NCI-H187 treated with DMSO at 0.1 percent for 48 hours (cell line): Measurements from ENCODE around the gene ONECUT3.
"Not testable (repeated sequence)": the region's sequence is repeated elsewhere in the genome, so short reads cannot be mapped to it uniquely, and the experiment has no call there.

Experiments
- DNase-seq: peaks from one replicate; lab custom pipeline; 2025; lab: John Stamatoyannopoulos, UW

Gene ONECUT3

DNA sequence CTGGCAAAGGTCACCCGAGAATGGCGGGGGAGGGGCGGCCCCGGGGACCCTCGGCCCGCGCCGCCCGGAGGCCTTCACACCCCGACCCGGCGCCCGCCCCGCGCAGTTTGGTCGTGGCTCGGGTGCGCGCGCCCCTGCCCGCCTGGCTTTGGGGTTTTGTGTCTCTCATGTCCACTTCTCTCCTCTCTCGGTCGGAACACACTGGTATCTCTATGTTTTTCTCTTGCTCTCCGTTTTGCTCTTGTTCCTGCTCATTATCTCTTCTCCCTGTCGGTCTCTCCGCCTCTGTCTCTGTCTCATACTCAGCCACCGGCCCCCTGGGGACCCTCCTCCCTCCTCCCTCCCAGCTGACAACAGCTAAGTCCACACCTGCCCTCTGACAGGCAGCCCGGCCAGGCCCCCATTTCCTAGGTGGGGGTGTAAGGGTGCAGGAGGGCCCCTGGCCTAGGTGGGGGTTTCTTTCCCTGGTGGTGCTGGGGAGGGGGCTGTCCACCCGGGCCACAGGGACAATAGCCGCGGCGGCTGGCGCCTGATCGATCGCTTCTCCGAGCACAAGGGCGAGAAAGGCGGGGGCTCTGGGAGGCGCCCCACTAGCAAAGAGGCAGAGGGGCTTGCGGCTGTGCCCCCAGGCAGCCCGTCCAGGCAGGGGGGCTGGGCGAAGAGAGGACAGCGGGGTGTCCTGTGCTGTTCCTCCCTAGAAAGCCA lies 2.3 kb downstream of the ONECUT3 start:
- no peak for DNase-seq

DNA sequence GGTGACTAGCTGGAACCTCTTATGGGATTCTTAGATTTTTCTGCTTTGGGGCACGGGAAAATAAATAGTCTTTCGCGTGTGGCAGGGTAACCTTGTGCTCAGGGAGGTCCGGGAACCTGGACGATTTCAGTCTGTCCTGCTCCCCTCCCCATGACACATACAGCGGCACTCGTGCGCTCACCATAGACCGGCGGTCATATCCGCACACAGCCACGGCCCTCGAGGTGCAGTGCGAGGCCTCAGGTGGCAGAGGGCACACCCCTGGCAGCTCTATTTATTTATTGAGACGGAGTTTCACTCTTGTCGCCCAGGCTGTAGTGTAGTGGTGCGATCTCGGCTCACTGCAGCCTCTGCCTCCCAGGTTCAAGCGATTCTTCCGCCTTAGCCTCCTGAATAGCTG lies 3.0 kb downstream of the ONECUT3 start:
- DNase-seq: no peak

GRCh38 chr19:1756705-1757465 lies 3.6 kb downstream of the ONECUT3 start:
- DNase-seq: no peak

DNA sequence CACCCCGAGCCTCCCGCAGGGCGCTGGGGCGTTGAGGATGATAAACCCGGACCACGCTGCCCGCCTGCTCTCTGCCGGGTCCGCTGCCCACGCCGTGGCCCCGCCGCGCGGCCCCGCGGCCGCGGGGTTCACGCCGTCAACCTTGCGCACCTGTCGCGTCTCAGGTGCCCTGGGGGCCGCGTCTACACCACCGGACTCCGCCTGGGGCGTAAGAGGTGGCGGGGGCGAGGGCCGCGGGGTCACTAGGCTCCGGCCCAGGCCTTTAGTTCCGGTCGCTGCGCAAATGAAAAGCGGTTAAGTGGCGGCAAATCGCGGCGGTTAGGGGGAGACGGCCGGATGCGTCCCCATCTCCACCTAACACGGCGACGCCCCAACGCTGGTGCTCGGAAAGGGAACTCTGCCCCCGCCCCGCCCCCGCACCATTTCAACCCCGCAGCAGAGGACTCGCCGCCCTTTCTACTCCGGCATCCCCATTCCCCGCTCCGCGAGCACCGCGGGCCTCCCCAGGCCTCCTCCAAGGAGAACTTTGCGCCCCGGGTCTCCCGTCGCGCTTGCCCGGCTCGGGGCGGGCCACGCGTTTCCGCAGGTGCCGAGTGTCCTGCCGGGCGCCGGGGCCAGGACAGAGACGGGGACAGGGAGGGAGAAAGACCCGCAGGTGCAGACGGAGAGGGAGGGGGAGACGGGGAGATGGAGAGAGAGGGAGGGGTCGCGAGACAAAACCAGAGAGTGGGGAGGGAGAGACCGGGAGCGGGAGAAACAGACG lies 4.3 kb downstream of the ONECUT3 start:
- no peak for DNase-seq

DNA sequence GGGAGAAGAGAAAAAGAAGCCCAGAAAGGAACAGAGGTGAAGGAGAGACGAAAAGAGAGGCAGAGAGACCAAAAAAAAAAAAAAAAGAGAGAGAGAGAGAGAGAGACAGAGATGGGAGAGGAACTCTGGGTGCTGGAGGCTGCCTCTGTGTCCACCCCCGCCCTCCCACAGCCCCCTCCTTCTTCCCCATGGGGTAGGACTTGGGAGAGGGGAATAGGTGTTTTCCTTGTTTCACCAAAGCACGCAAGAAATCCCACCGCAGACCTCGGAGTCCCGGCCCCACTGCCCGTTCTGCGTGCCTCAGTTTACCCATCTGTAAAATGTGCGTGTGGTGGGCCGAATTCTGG lies 4.9 kb downstream of the ONECUT3 start:
- no peak for DNase-seq

DNA sequence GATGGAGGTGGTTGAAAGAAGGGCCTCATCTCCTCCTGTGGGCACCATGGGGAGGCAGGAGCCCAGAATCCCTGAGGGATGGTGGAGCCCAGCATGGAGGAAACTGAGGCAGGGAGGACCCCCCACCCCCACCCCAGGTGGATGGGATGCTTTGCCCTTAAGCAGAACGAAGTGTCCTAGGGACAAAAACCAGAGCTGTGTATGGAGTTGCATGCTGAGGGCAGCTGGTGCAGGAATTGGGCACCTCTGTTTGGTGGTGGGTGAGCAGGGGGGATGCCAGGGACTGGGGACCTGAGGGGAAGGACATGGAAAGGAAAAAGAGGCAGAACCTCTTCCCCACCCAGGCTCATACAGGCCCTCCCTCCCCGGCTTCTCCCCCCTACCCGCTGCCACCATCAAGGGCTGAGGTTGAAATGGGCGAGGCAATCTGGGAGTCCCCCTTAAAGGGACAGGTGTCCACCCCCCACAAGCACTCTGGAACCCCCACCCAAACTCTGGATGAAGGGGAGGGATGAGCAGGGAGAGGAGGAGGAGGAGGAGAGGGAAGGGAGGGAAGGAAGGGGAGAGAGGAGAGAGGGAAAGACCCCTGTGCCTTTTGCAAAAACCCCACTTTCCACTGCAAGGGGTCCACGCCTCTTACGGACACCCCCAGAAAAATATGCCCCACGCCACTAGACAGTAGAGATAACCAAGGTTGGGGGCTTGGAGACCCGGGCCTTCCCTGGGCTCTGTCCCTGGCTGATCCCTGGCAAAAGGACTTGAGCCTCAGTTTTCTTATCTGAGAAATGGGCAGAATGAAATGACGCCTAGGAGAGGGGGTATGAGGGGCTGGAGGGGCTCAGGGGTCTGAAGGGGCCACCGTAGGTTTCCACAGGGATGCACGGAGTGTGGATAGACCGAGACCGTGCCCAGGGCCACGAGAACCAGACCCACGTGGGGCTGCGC lies 5.9 kb downstream of the ONECUT3 start:
- no peak for DNase-seq

- no peak for DNase-seq
Measured at GRCh38 chr19:1760020-1760419, 6.7 kb downstream of the ONECUT3 start.

DNA sequence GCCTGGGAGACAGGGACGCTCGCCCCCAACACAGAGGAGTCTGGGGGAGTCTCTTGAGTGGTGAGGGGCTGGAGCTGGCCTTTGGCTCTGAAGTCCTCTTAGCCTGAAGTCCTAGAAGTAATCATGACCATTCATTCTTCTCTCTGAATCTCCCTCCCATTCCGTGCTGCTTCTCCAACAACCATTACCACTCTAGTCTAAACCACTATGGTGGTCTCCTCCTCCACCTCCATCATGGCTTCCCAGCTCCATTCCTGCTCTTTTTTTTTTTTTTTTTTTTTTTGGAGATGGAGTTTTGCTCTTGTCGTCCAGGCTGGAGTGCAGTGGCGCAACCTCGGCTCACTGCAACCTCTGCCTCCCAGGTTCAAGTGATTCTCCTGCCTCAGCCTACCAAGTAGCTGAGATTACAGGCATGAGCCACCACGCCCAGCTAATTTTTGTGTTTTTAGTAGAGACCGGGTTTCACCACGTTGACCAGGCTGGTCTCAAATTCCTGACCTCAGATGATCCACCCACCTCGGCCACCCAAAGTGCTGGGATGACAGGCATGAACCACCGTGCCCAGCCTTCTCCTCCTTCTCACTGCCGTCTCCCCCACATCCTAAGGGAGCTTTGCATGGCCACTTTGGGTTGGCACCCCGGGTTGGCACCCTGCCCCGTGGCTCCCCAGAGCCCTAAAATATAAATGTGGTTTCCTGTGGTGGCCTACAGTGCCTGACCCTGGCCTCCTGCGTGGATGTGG lies 7.7 kb downstream of the ONECUT3 start:
- not testable (repeated sequence) for DNase-seq

DNA sequence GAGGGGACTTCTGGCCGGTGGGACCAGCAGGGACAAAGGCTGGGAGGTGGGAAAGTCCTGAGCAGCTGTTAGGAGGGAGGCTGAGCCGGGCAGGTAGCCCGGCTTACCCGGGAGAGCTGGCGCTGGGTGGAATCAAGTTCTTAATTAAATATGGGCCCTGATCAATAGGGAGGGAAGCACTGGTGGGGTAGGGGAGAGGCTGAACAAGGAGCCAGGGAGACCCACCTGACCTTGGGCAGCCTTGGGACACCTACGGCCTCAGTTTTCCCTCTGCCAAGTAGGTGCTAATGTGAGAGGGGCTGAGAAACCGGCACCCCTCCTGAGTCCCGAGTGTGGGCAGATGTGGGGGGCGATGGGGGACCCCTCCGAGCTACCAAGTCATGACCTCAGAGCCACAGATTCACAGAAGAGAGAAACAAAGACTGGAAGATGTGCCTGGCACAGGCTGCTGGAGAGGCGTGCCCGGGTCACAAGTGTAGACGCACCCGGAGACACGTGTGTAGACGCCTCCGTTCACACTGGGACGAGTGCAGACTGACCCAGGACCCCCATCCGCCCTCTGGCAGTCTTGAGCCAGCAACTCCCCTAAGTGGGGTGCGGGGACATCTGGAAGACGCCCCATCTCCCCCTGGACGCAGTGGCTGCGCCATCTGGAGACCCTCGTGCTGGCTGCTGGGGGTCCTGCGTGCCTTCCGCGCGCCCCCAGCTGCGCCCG lies 8.4 kb downstream of the ONECUT3 start:
- DNase-seq: no peak

- no peak for DNase-seq
Measured at GRCh38 chr19:1762243-1763117, 9.2 kb downstream of the ONECUT3 start.

DNA sequence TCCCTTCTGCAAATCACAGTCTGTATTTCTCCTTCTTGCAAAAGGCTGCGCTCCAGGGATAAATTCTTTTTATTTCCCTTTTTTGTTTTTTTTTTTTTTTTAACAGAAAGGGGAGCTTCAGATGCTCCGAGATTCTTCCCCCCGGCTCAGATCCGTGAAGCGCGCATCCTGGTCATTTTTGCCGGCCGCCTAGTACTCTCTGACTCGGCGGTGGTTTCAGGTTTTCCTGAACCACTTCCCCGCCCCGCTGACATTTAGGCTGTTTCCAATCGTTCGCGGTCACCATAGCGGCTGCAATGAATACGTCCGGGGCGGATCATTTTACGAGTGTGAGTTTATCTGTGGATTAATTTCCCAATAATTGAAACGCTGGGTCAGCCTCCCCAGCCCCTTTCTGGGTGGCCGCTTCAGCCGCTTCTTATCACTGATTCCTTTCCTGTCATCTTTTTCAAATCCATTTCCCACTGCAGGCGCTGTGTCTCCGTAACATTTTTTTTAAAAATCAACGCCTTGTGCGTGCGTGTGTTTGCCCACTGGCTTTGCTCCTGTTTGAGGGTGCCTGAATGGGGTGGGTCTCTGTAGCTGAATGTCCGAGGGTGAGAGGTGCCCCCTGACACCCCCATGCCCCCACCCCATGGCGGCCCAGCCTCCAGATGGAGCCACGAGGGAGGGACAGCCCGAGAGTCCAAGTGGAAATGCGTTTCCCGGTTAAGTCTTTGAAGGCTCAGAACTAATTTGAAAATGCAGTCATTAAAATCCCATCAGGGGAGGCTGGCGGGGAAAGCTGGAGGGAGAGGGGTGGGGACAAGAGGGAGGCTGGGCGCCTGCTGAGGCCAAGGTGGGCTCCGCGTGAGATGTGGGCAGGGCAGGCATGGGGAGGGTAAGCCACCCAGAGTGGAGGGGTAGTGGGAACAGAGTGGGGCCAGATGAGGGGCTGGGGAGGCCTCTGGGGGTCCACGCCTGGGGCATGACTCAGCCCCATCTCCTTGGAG lies 10.6 kb downstream of the ONECUT3 start:
- DNase-seq: no peak

DNA sequence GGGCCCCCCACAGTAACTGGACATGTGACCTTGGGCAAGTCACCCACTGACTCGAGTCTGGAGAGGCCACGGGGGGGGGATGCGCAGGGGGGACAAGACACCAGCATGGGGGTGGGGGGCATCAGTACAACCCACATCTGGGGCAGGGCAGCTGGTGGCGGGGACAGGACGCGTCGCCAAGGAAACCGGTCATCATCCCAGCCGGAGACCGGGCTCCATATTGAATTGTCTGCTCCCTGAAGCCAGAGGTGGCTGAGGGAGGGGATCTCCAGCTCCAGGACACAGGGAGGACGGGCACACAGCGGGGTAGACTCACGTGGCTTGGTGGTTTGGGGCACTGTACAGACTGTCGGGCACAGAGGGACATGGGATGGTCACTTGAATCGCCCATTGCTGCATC lies 11.4 kb downstream of the ONECUT3 start:
- no peak for DNase-seq

- DNase-seq: no peak
Measured at GRCh38 chr19:1765232-1765903, 12.1 kb downstream of the ONECUT3 start.

- DNase-seq: no peak
Measured at GRCh38 chr19:1765904-1766799, 12.8 kb downstream of the ONECUT3 start.

DNA sequence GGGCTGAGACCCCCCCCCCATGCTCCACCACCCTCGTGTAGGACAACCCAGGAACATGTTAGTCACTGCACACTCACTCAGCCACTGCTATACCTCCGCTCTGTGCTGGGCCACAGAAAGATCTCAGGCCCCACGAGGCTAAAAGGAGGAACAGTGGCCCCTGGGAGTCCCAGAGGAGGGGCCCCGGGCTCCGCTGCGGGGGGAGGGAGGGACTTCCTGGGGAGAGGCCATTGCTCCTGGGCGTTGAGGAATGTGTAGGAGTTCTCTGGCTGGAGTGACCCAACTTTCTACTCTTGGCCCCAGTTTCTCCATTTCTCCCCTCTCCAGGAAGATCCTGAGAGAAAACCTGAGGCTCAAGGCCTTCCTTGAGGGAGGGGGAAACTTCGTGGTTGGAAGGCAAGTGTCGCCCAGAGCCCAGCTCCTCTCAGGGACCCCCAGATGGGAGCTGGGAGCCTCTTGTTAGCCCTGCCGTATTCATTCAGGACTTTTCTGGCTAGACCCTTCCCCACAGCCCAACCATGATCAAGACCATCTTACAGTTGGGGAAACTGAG lies 13.6 kb downstream of the ONECUT3 start:
- no peak for DNase-seq

GRCh38 chr19:1767464-1767933 lies 14.2 kb downstream of the ONECUT3 start:
- DNase-seq: no peak
